ENCODE results near the gene L3MBTL4. TPM values are rescaled to one million over a fixed set of nuclear protein-coding genes. Genes with fewer than 3 reads are reported as not detected.

The L3MBTL4 gene
- total RNA-seq, 1 experiment from 2014 or later: 1.4 TPM

DNA sequence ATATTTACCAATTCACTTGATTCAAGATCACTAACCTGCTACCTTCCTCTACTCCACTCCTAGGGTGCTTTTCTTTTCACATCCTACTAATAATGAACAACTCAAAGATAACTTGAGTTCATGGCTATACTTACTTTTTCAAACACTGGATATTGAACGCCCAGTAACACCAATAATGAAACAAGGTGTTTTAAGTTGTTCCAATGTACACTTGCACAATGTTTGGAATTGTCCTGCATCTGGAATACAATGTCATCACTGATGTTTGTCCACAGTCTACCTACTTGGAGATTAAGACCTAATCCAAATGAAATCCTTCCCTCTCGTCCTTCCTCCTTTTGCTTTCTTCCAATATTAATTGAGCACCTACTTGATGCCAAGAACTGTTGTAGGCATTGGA, 301.1 kb downstream of the L3MBTL4 start:
- H3K9me3 Mint-ChIP-seq: no peaks in the 10 kb centered on the region
- ChIA-PET POLR2A (no interaction called here), CTCF (no interaction called here)
- H3K36me3 Mint-ChIP-seq: no peaks in the 10 kb centered on the region
- no peak overlapping the region for H3K27ac Mint-ChIP-seq
- no peak overlapping the region for H3K4me3 Mint-ChIP-seq
- DNase-seq (ENCODE audit: low spot score) (no peak), ATAC-seq (no peak)
- H3K27me3 Mint-ChIP-seq (ENCODE audit: low read depth): no peaks in the 10 kb centered on the region; the same call in 1 of the 2 replicates
- H3K4me1 Mint-ChIP-seq: no peaks in the 10 kb centered on the region
- TF ChIP-seq, protein P1, sequence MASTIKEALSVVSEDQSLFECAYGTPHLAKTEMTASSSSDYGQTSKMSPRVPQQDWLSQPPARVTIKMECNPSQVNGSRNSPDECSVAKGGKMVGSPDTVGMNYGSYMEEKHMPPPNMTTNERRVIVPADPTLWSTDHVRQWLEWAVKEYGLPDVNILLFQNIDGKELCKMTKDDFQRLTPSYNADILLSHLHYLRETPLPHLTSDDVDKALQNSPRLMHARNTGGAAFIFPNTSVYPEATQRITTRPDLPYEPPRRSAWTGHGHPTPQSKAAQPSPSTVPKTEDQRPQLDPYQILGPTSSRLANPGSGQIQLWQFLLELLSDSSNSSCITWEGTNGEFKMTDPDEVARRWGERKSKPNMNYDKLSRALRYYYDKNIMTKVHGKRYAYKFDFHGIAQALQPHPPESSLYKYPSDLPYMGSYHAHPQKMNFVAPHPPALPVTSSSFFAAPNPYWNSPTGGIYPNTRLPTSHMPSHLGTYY (CRISPR knock-in tag; IDR thresholded peaks at IDR 0.05): no peak
- no peak for TF ChIP-seq ZNF121 (CRISPR knock-in tag; IDR thresholded peaks at IDR 0.05)
- TF ChIP-seq FOXK1 (CRISPR knock-in tag; IDR thresholded peaks at IDR 0.05): no peak
- TF ChIP-seq, protein P2, sequence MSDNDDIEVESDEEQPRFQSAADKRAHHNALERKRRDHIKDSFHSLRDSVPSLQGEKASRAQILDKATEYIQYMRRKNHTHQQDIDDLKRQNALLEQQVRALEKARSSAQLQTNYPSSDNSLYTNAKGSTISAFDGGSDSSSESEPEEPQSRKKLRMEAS (CRISPR knock-in tag; IDR thresholded peaks at IDR 0.05): no peak
- TF ChIP-seq, protein P3, sequence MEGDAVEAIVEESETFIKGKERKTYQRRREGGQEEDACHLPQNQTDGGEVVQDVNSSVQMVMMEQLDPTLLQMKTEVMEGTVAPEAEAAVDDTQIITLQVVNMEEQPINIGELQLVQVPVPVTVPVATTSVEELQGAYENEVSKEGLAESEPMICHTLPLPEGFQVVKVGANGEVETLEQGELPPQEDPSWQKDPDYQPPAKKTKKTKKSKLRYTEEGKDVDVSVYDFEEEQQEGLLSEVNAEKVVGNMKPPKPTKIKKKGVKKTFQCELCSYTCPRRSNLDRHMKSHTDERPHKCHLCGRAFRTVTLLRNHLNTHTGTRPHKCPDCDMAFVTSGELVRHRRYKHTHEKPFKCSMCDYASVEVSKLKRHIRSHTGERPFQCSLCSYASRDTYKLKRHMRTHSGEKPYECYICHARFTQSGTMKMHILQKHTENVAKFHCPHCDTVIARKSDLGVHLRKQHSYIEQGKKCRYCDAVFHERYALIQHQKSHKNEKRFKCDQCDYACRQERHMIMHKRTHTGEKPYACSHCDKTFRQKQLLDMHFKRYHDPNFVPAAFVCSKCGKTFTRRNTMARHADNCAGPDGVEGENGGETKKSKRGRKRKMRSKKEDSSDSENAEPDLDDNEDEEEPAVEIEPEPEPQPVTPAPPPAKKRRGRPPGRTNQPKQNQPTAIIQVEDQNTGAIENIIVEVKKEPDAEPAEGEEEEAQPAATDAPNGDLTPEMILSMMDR (IDR thresholded peaks at IDR 0.05): no peak
- TF ChIP-seq, protein P4, sequence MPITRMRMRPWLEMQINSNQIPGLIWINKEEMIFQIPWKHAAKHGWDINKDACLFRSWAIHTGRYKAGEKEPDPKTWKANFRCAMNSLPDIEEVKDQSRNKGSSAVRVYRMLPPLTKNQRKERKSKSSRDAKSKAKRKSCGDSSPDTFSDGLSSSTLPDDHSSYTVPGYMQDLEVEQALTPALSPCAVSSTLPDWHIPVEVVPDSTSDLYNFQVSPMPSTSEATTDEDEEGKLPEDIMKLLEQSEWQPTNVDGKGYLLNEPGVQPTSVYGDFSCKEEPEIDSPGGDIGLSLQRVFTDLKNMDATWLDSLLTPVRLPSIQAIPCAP (CRISPR knock-in tag; IDR thresholded peaks at IDR 0.05): no peak
- TF ChIP-seq, protein P5, sequence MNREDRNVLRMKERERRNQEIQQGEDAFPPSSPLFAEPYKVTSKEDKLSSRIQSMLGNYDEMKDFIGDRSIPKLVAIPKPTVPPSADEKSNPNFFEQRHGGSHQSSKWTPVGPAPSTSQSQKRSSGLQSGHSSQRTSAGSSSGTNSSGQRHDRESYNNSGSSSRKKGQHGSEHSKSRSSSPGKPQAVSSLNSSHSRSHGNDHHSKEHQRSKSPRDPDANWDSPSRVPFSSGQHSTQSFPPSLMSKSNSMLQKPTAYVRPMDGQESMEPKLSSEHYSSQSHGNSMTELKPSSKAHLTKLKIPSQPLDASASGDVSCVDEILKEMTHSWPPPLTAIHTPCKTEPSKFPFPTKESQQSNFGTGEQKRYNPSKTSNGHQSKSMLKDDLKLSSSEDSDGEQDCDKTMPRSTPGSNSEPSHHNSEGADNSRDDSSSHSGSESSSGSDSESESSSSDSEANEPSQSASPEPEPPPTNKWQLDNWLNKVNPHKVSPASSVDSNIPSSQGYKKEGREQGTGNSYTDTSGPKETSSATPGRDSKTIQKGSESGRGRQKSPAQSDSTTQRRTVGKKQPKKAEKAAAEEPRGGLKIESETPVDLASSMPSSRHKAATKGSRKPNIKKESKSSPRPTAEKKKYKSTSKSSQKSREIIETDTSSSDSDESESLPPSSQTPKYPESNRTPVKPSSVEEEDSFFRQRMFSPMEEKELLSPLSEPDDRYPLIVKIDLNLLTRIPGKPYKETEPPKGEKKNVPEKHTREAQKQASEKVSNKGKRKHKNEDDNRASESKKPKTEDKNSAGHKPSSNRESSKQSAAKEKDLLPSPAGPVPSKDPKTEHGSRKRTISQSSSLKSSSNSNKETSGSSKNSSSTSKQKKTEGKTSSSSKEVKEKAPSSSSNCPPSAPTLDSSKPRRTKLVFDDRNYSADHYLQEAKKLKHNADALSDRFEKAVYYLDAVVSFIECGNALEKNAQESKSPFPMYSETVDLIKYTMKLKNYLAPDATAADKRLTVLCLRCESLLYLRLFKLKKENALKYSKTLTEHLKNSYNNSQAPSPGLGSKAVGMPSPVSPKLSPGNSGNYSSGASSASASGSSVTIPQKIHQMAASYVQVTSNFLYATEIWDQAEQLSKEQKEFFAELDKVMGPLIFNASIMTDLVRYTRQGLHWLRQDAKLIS (CRISPR knock-in tag; IDR thresholded peaks at IDR 0.05; ENCODE audit: borderline replicate concordance): no peak
- TF ChIP-seq, protein P6, sequence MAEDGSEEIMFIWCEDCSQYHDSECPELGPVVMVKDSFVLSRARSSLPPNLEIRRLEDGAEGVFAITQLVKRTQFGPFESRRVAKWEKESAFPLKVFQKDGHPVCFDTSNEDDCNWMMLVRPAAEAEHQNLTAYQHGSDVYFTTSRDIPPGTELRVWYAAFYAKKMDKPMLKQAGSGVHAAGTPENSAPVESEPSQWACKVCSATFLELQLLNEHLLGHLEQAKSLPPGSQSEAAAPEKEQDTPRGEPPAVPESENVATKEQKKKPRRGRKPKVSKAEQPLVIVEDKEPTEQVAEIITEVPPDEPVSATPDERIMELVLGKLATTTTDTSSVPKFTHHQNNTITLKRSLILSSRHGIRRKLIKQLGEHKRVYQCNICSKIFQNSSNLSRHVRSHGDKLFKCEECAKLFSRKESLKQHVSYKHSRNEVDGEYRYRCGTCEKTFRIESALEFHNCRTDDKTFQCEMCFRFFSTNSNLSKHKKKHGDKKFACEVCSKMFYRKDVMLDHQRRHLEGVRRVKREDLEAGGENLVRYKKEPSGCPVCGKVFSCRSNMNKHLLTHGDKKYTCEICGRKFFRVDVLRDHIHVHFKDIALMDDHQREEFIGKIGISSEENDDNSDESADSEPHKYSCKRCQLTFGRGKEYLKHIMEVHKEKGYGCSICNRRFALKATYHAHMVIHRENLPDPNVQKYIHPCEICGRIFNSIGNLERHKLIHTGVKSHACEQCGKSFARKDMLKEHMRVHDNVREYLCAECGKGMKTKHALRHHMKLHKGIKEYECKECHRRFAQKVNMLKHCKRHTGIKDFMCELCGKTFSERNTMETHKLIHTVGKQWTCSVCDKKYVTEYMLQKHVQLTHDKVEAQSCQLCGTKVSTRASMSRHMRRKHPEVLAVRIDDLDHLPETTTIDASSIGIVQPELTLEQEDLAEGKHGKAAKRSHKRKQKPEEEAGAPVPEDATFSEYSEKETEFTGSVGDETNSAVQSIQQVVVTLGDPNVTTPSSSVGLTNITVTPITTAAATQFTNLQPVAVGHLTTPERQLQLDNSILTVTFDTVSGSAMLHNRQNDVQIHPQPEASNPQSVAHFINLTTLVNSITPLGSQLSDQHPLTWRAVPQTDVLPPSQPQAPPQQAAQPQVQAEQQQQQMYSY (CRISPR knock-in tag; IDR thresholded peaks at IDR 0.05): no peak
- TF ChIP-seq TEAD4 (CRISPR knock-in tag; IDR thresholded peaks at IDR 0.05): no peak
- TF ChIP-seq, protein P7, sequence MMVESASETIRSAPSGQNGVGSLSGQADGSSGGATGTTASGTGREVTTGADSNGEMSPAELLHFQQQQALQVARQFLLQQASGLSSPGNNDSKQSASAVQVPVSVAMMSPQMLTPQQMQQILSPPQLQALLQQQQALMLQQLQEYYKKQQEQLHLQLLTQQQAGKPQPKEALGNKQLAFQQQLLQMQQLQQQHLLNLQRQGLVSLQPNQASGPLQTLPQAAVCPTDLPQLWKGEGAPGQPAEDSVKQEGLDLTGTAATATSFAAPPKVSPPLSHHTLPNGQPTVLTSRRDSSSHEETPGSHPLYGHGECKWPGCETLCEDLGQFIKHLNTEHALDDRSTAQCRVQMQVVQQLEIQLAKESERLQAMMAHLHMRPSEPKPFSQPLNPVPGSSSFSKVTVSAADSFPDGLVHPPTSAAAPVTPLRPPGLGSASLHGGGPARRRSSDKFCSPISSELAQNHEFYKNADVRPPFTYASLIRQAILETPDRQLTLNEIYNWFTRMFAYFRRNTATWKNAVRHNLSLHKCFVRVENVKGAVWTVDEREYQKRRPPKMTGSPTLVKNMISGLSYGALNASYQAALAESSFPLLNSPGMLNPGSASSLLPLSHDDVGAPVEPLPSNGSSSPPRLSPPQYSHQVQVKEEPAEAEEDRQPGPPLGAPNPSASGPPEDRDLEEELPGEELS (CRISPR knock-in tag; IDR thresholded peaks at IDR 0.05): no peak
- TF ChIP-seq, protein P8, sequence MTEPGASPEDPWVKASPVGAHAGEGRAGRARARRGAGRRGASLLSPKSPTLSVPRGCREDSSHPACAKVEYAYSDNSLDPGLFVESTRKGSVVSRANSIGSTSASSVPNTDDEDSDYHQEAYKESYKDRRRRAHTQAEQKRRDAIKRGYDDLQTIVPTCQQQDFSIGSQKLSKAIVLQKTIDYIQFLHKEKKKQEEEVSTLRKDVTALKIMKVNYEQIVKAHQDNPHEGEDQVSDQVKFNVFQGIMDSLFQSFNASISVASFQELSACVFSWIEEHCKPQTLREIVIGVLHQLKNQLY (CRISPR knock-in tag; IDR thresholded peaks at IDR 0.05): no peak
- TF ChIP-seq ZNF317 (CRISPR knock-in tag; IDR thresholded peaks at IDR 0.05; ENCODE audit: borderline replicate concordance, low read depth): no peak
- no peak for TF ChIP-seq NR2C2 (CRISPR knock-in tag; IDR thresholded peaks at IDR 0.05)
- TF ChIP-seq, protein P9, sequence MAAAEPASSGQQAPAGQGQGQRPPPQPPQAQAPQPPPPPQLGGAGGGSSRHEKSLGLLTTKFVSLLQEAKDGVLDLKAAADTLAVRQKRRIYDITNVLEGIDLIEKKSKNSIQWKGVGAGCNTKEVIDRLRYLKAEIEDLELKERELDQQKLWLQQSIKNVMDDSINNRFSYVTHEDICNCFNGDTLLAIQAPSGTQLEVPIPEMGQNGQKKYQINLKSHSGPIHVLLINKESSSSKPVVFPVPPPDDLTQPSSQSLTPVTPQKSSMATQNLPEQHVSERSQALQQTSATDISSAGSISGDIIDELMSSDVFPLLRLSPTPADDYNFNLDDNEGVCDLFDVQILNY (CRISPR knock-in tag; IDR thresholded peaks at IDR 0.05): no peak
- TF ChIP-seq SP1 (CRISPR knock-in tag; conservative IDR thresholded peaks at IDR 0.05): no peak

All from WTC11 (cell line).